GM12872 (cell line): Measurements from ENCODE around the gene IGLL5.

Experiments
- TF ChIP-seq, protein P1 (sequence below): IDR thresholded peaks from 3 replicates; pipeline ENCODE4 v1.5.1; 2011; ENCODE audit warnings: low read depth, mild to moderate bottlenecking, low read length, moderate library complexity; ENCODE audit not compliant: insufficient read depth

Gene IGLL5

DNA sequence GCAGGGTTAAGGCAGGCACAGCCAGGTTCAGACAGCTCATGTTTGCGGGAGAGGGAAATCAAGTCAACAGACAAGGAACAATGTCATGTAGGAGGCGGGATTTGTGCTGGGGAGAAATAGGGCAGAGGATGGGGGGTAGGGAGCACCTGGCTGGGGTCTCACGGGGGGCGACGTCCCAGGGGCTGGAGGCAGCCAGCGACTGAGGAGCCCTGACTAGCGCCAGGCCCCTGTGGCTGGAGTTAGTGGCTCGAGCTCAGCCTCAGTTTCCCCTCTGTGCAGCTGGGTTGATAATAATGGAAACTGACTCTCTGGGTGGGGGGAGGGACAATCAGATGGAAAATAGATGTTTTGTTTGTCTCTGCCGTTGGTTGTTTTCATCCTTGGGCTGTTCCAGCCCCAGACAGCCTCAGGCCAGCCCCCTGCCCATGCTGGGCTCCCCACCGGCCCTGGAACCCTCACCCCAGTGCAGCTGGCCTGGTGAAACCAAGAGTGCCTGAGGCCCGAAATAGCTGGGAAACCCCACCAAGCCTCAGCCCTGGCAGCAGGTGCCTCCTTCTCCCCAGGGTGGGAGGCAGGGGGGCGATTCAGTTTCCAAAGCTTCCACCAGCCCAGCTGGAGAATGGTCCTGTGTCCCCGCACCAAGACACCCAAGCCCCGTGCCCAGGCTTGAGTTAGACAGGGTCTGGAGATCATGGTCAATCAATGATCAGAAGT lies 44.1 kb downstream of the IGLL5 start:
- TF ChIP-seq, protein P1, sequence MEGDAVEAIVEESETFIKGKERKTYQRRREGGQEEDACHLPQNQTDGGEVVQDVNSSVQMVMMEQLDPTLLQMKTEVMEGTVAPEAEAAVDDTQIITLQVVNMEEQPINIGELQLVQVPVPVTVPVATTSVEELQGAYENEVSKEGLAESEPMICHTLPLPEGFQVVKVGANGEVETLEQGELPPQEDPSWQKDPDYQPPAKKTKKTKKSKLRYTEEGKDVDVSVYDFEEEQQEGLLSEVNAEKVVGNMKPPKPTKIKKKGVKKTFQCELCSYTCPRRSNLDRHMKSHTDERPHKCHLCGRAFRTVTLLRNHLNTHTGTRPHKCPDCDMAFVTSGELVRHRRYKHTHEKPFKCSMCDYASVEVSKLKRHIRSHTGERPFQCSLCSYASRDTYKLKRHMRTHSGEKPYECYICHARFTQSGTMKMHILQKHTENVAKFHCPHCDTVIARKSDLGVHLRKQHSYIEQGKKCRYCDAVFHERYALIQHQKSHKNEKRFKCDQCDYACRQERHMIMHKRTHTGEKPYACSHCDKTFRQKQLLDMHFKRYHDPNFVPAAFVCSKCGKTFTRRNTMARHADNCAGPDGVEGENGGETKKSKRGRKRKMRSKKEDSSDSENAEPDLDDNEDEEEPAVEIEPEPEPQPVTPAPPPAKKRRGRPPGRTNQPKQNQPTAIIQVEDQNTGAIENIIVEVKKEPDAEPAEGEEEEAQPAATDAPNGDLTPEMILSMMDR = no peak

DNA sequence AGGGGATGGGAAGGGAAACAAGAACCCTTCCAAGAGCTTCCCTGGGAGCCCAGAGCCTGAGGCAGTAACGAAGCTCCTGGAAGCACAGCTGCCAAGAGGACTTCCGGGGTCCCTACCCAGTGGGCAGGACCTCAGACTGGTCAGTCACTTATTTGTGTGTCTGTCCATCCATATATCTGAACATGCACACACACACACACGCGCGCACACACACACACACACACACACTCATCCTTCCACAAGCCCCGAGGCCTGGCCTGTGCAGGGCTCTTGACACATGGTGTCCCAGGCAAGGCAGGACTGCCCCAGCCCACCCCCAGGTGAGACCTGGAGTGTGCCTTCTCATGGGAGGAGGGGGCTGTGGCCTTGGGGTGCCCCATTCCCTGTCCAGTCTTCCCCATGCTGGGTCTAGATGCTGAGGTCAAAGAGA lies 44.9 kb downstream of the IGLL5 start:
- TF ChIP-seq, protein P1 = no peak

GRCh38 chr22:22933100-22933806 lies 45.6 kb downstream of the IGLL5 start:
- TF ChIP-seq, protein P1 = no peak

DNA sequence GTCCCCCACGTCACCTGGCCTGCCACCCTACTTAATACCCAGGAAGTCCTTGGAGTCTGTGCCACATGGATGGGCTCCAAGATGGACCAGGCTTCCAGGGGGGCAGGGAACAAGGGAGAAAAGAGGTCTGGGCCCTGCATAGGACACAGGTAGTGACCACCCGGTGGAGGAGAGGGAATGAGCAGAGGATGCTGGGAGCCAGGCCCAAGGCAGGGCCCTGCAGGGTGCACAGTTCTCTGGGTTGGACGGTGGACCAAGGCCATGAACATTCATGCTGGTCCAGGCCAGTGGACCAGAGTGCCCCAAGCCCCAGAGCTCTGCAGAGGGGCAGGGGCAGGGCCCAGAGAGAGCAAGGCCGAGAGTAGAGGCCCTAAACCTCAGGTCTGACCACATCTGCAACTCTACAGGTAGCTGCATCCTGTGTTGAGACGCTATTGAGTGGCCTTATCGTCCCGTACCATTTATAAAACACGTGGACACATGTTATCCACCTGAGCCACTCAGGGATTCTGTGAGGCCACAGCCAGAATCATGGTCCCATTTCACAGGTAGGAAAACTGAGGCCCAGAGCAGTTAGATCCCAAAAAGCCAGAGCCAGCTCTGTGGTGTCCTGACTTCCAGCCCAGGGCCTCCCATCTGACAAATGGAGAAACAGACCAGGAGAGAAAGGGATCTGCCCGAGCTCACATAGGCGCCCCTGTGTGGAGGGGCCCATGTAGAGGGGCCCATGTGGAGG lies 46.4 kb downstream of the IGLL5 start:
- TF ChIP-seq, protein P1 = no peak

DNA sequence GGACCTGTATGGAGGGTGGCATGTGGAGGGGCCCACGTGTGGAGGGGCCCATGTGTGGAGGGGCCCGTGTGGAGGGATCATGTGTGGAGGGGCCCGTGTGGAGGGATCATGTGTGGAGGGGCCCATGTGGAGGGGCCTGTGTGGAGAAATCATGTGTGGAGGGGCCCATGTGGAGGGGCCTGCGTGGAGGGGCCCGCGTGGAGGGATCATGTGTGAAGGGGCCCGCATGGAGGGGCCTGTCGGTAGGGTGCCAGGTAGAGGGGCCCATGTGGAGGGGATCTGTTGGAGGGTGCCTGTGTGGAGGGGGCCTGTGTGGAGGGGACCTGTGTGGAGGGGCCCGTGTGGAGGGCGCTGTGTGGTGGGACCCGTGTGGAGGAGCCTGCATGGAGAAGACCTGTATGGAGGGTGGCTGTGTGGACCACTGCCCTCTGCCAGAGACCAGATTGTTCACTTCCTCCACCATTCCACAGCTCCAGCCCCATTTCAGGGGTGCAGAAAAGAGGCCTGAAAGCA lies 47.0 kb downstream of the IGLL5 start:
- TF ChIP-seq, protein P1 = no peak

DNA sequence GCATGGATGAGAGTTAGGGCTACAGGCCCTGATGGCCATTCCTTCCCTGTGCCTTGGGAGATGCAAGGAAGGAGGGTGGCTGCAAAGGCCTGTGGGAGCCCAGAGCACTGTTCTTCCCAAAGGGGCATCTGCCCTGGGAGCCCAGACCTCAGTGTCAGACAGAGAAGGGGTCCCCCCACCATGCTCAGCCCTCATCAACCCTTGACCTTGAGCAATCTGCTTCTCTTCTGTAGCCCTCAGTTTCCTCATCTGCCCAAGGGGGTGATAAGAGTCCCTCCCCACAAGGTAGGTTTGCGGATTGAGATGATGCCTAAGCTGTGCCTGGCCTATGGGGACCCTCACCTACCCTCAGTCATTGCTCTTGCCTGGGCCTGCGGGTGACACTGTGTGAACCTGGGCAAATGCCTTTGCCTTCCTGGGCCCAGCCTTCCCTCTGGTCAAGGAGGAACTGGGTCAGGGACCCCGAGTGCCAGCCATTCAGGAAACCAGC lies 47.5 kb downstream of the IGLL5 start:
- TF ChIP-seq, protein P1 = no peak
